ENCODE data around the gene ZFYVE21. TPM values are rescaled to one million over a fixed set of nuclear protein-coding genes. Genes with fewer than 3 reads are reported as not detected.

Gene ZFYVE21
- 60.5 and 65.4 TPM in 2 replicates for total RNA-seq

DNA sequence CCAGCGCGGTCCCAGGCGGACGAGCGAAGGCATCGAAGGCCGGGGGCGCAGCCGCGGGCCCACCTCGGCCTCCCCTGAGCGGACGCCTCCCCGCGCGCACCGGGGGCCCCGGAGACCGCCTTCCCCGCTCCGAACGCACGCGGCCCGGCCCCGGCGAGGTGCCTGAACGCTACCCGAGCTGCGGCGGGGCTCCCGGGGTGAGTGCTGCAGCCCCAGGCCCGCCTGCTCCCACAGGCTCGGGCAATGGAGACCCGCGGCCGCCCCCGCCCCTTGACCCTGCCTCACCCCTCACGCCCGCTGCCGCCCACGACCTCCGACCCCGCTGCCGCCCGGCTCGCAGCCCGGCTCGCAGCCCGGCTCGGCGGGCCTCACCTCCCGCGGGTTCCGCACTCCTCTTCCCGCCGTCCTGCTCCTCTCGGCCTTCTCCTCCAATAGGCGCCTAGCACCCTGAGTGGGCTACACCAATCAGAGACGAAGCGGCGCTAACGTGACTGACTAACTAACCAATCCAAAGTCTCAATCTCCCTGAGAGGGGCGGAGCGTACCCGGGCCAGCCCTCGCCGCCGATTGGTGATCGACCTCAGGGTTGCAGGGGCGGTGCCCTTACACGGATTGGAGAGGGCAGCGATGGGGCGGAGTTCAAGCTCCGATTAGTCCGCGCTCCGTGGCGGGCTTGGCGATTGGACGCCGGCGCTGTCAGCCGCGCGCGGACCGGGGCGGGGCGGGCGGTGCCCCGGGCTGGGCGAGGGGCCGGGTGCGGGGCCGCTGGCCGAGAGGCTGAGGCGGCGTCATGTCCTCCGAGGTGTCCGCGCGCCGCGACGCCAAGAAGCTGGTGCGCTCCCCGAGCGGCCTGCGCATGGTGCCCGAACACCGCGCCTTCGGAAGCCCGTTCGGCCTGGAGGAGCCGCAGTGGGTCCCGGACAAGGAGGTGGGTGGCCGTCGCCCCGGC is at the start of gene ZFYVE21, which contains the start of gene XRCC3:
ZFYVE21 (plus strand) TSS at position 759 of the 949 bp plus-strand sequence; CDS start at position 791, 32 bp downstream.
XRCC3 (minus strand) TSS at position 400 of the 949 bp plus-strand sequence. CDS start 4,364 bp downstream, outside the sequence.

Other genes with a start within 250 kb of the ZFYVE21 start
- gene CKB, start 193.0 kb upstream of the ZFYVE21 start, total RNA-seq, result 19.6 and 50.5 TPM in 2 replicates
- 7.8 and 12.7 TPM in 2 replicates for gene TRMT61A, start 186.6 kb upstream of the ZFYVE21 start, total RNA-seq
- 13.8 and 15.1 TPM in 2 replicates for gene BAG5, start 153.2 kb upstream of the ZFYVE21 start, total RNA-seq
- gene COA8, start 152.8 kb upstream of the ZFYVE21 start, total RNA-seq, result 28.3 and 40.9 TPM in 2 replicates
- gene KLC1, start 86.6 kb upstream of the ZFYVE21 start, total RNA-seq, result 179 and 201 TPM in 2 replicates
- 11.5 and 17.9 TPM in 2 replicates for gene XRCC3, start 359 bp upstream of the ZFYVE21 start, total RNA-seq
- 3.2 and 3.5 TPM in 2 replicates for gene PPP1R13B, start 131.8 kb downstream of the ZFYVE21 start, total RNA-seq
- under 0.01 and 0.71 TPM in 2 replicates for gene TDRD9, start 212.6 kb downstream of the ZFYVE21 start, total RNA-seq
- gene RD3L, start 226.7 kb downstream of the ZFYVE21 start, total RNA-seq, result not detected in 2 replicates